ENCODE results near the gene BMPR1B.

BMPR1B gene

DNA sequence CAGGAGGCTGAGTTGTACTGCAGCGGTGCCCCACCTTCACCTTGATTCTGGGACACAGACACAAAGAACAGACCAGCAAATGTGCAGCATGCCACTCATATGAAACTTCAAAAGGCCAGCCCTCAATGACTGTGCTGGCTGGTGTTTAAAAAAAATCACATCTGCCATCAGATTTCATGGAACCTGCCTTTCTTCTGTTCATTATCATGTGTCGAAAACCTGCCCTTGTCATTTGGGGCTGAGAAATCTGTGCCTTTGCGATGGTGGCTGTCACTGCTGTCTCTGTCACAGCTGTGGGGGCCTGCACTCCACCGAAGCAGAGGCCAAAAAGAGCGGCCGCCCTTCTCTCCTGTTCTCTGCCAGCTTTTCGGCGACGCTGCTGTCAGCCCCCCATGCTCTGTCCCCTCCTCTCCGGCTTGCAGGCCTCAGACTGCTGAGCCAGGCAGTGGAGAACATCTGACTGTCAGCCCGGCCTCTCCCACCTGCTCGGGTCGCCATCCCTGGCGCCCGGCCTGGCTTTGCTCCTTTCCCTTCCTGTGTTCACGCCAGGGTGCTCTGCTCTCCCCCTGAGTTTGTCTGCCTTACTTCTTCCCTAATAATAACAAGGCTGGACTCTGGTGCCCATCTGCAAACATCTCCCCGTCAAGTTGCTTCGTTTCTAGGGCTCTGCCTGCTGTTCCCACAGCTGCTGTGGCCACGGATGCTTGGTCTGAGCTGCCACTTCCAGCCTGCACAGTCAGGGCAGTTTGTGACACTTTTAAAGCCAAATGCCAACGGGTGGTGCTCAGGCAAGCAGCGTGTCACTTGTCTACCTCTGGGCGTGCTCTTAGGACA lies 435.9 kb downstream of the BMPR1B start:
- no peak for DNase-seq

DNA sequence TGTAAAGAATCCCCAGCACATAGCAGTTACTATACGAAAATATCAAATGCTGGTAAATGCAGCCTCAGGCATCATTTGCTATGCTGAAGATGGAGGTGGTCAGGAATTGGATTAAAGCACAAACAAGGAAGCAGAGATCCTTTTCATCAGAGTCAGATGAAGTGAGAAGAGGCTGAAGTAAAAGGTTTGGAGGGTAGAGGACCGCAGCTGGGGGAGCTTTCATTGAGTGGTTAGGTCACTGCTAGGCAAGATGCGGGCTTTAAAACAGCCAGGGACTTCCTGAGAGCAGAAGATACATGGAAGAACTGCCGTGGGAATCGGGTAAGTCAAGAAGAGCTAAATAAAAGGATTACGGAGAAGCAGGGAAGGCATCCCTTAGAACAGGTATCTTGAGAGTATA lies 439.6 kb downstream of the BMPR1B start:
- no peak for DNase-seq

DNA sequence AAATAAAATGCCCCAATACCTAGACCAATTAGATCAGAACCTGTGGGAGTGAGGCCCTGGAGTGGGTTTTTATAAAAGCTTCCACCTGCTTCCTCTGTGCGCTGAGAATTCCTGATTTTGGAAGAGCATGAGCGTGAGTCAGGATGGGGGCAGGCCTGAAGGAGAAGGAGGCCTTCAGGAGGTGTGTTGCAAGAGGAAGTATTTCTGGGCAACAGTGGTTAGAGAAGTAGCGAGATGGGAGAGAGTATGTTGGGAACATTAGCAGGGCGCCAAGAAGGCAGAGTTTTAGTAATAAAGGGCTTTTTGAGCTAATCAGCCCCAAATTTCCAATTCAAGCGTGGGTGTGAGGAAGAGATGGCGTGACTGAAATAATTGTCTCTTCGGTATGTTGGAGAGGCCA lies 441.2 kb downstream of the BMPR1B start:
- no peak for DNase-seq

DNA sequence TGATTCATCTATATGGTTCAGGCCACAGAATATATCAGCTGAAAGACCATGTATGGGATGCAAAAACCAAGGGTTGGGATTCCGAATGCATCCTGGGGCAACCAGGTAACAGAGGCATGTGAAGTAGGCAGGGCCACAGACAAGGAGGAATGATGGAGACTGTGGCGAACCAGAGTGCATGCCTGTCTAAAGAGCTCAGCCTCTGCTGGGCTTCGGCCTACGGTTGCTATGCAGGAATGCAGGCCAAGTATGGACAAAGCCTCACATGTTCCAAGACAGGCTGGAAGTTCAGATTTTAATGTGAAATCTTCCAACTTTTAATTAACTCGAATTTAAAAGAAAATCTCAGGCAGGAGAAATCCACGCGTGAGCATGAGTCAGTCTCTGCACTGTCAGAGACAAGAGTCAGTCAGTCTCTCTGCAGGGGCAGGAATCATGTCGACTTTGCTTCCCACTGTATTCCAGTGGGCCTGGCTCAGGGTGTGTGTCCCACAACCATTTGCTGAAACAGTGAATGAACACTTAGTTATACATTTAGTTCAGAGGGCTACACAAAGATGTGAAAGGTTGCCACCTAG lies 446.6 kb downstream of the BMPR1B start:
- no peak for DNase-seq

DNA sequence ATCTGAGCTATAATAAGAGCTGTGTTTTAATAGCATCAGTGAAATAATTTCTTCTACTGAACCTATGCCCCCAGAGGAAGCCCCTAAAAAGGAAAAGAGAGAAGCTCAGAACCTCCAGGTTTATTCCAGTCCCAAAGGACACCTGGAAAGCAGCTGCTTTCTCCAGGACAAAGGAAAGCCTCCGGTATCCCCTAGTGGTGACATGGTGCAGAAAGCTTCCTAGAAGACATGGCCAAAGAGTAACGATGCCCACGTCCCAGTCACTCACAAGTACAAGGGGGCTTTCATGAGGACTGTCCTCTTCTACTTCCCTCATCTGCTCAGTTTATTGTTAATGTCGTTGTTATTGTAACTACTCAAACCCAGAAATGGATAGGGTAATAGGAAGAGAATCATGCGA lies 447.1 kb downstream of the BMPR1B start:
- no peak for DNase-seq
